GM12878 (cell line): Measurements from ENCODE around the gene MAP4K2. TPM values are rescaled to one million over a fixed set of nuclear protein-coding genes. Genes with fewer than 3 reads are reported as not detected.

Source experiments
- BCL11A ChIP-seq: IDR thresholded peaks from 2 replicates; pipeline ENCODE4 v1.6.1; 2011; ENCODE audit warnings: low read depth, low read length
- BCL3 ChIP-seq: IDR thresholded peaks from 2 replicates; pipeline ENCODE4 v1.6.1; 2011; ENCODE audit warnings: borderline replicate concordance, low read depth, mild to moderate bottlenecking, moderate library complexity, low read length; ENCODE audit not compliant: insufficient read depth, poor library complexity, severe bottlenecking
- CREB1 ChIP-seq: IDR thresholded peaks from 2 replicates; pipeline ENCODE4 v1.6.1; 2012; ENCODE audit warnings: low read depth, mild to moderate bottlenecking, inconsistent platforms
- HDAC2 ChIP-seq: fragments of 200-600 bp; sonication (generic); IDR thresholded peaks from 2 replicates; pipeline ENCODE4 v1.6.1; 2017
- IRF4 ChIP-seq: IDR thresholded peaks from 2 replicates; pipeline ENCODE4 v1.6.1; 2011; ENCODE audit warnings: low read depth, low read length
- MYB ChIP-seq: fragments of 150-350 bp; IDR thresholded peaks from 2 replicates; pipeline ENCODE4 v1.6.1; 2014; ENCODE audit warnings: mild to moderate bottlenecking, low read depth, low read length, borderline replicate concordance
- NBN ChIP-seq: fragments of 450-650 bp; IDR thresholded peaks from 2 replicates; pipeline ENCODE4 v1.6.1; 2016
- POLR2AphosphoS2 ChIP-seq: IDR thresholded peaks from 2 replicates; pipeline ENCODE4 v1.6.1; 2011; ENCODE audit warnings: low read depth, mild to moderate bottlenecking, low read length, improper control_type of control experiment, moderate library complexity
- RB1 ChIP-seq: fragments of 450-650 bp; formaldehyde crosslinking; IDR thresholded peaks from 2 replicates; pipeline ENCODE4 v1.6.1; 2017; ENCODE audit warnings: mild to moderate bottlenecking, borderline replicate concordance
- SPI1 ChIP-seq: IDR thresholded peaks from 2 replicates; pipeline ENCODE4 v1.6.1; 2011; ENCODE audit warnings: low read depth, mild to moderate bottlenecking, low read length, moderate library complexity, borderline replicate concordance; ENCODE audit not compliant: insufficient read depth
- TARDBP ChIP-seq: IDR thresholded peaks from 2 replicates; pipeline ENCODE4 v1.6.1; 2016; ENCODE audit warnings: borderline replicate concordance
- TCF7 ChIP-seq: IDR thresholded peaks from 2 replicates; pipeline ENCODE4 v1.6.1; 2014; ENCODE audit warnings: antibody characterized with exemption, borderline replicate concordance
- YY1 ChIP-seq: IDR thresholded peaks from 2 replicates; pipeline ENCODE4 v1.6.1; 2011; ENCODE audit warnings: low read depth, mild to moderate bottlenecking, low read length
- ZNF592 ChIP-seq: fragments of 450-650 bp; IDR thresholded peaks from 2 replicates; pipeline ENCODE4 v1.6.1; 2017; ENCODE audit warnings: mild to moderate bottlenecking, moderate library complexity
- polyA plus RNA-seq, 11 experiments: library from polyadenylated mRNA; depleted of rRNA in 4 of 11; unstranded in 6 of 11; stranded (reverse) in 5 of 11; fragments of >200 nt; fragmentation: Nextera tagmentation in 4 of 11; fragmentation: Illumina TruSeq in 1 of 11; extraction: Ambion mirVana in 4 of 11; extraction: Trizol in 1 of 11; gene quantifications; 1 replicate in 1 of 11; 2 replicates in 10 of 11; pipeline versions ENCODE4 v1.2.1 to v1.2.3, GENCODE V29; 2011 to 2016; ENCODE audit warnings: inconsistent platforms in 2 of 11, missing spikeins in 2 of 11, low read depth in 1 of 11
- total RNA-seq, 4 experiments: library from RNA; depleted of rRNA in 3 of 4; stranded (reverse); fragments of >200 nt in 3 of 4; fragmentation: Illumina TruSeq in 1 of 4; extraction: Trizol in 1 of 4; gene quantifications; 2 replicates each; pipeline versions ENCODE4 v1.2.1 to v1.2.3, GENCODE V29; 2013 to 2021
- TF ChIP-seq, protein P1 (sequence below): fragments of 150-350 bp; IDR thresholded peaks from 2 replicates; pipeline ENCODE4 v1.6.1; 2016; ENCODE audit warnings: low read depth, low read length
- TF ChIP-seq, protein P2 (sequence below): IDR thresholded peaks from 2 replicates; pipeline ENCODE4 v1.6.1; 2012; ENCODE audit warnings: low read depth, low read length, improper control_type of control experiment
- TF ChIP-seq, protein P3 (sequence below): IDR thresholded peaks from 2 replicates; pipeline ENCODE4 v1.6.1; 2012; ENCODE audit warnings: mild to moderate bottlenecking, low read depth, low read length

Gene MAP4K2
- total and polyA plus RNA-seq, 10 of the 15 experiments (the other 5 are each of a cell fraction or from before 2014, with no cell fraction given), result 0.98 to 78.1 (median 48.9) TPM

- TF ChIP-seq CREB1 (no peak), TARDBP (0 out of 2 replicates have a peak, but pooled peaks have one; percentile 57), BCL11A (peak; percentile 74), YY1 (peak; percentile 55), RB1 (peak; percentile 56; the same call in 1 of the 2 replicates), POLR2AphosphoS2 (no peak), HDAC2 (no peak), MYB (no peak), ZNF592 (no peak), NBN (no peak; the same call in none of the 2 replicates), SPI1 (peak; percentile 81), IRF4 (peak; percentile 72; the same call in 1 of the 2 replicates), TCF7 (no peak), BCL3 (peak; percentile 97)
- TF ChIP-seq, protein P1, sequence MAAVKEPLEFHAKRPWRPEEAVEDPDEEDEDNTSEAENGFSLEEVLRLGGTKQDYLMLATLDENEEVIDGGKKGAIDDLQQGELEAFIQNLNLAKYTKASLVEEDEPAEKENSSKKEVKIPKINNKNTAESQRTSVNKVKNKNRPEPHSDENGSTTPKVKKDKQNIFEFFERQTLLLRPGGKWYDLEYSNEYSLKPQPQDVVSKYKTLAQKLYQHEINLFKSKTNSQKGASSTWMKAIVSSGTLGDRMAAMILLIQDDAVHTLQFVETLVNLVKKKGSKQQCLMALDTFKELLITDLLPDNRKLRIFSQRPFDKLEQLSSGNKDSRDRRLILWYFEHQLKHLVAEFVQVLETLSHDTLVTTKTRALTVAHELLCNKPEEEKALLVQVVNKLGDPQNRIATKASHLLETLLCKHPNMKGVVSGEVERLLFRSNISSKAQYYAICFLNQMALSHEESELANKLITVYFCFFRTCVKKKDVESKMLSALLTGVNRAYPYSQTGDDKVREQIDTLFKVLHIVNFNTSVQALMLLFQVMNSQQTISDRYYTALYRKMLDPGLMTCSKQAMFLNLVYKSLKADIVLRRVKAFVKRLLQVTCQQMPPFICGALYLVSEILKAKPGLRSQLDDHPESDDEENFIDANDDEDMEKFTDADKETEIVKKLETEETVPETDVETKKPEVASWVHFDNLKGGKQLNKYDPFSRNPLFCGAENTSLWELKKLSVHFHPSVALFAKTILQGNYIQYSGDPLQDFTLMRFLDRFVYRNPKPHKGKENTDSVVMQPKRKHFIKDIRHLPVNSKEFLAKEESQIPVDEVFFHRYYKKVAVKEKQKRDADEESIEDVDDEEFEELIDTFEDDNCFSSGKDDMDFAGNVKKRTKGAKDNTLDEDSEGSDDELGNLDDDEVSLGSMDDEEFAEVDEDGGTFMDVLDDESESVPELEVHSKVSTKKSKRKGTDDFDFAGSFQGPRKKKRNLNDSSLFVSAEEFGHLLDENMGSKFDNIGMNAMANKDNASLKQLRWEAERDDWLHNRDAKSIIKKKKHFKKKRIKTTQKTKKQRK, result no peak
- TF ChIP-seq, protein P2, sequence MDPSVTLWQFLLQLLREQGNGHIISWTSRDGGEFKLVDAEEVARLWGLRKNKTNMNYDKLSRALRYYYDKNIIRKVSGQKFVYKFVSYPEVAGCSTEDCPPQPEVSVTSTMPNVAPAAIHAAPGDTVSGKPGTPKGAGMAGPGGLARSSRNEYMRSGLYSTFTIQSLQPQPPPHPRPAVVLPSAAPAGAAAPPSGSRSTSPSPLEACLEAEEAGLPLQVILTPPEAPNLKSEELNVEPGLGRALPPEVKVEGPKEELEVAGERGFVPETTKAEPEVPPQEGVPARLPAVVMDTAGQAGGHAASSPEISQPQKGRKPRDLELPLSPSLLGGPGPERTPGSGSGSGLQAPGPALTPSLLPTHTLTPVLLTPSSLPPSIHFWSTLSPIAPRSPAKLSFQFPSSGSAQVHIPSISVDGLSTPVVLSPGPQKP, result no peak
- TF ChIP-seq, protein P3, sequence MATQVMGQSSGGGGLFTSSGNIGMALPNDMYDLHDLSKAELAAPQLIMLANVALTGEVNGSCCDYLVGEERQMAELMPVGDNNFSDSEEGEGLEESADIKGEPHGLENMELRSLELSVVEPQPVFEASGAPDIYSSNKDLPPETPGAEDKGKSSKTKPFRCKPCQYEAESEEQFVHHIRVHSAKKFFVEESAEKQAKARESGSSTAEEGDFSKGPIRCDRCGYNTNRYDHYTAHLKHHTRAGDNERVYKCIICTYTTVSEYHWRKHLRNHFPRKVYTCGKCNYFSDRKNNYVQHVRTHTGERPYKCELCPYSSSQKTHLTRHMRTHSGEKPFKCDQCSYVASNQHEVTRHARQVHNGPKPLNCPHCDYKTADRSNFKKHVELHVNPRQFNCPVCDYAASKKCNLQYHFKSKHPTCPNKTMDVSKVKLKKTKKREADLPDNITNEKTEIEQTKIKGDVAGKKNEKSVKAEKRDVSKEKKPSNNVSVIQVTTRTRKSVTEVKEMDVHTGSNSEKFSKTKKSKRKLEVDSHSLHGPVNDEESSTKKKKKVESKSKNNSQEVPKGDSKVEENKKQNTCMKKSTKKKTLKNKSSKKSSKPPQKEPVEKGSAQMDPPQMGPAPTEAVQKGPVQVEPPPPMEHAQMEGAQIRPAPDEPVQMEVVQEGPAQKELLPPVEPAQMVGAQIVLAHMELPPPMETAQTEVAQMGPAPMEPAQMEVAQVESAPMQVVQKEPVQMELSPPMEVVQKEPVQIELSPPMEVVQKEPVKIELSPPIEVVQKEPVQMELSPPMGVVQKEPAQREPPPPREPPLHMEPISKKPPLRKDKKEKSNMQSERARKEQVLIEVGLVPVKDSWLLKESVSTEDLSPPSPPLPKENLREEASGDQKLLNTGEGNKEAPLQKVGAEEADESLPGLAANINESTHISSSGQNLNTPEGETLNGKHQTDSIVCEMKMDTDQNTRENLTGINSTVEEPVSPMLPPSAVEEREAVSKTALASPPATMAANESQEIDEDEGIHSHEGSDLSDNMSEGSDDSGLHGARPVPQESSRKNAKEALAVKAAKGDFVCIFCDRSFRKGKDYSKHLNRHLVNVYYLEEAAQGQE, result no peak
These were observed 48.1 kb upstream of the MAP4K2 start (continued) for GRCh38 chr11:64850979-64851567.
